Common myeloid progenitor, CD34-positive (primary cell): ENCODE measurements around the gene ARMS2.
A peak's percentile ranks its signal among the peaks of the same experiment; 100 is the strongest.

Source experiments
- CTCF ChIA-PET: fragments of 350-600 bp; sonication (Branson Sonifier 250); formaldehyde crosslinking; loops from one replicate; lab custom pipeline; 2021; ENCODE audit warnings: antibody characterized with exemption; lab: Charles Lee
- POLR2A ChIA-PET: fragments of 350-600 bp; sonication (Branson Sonifier 250); formaldehyde crosslinking; loops from one replicate; lab custom pipeline; 2021; ENCODE audit warnings: antibody characterized with exemption; lab: Charles Lee
- DNase-seq, 3 donors: peaks; one replicate each; pipeline versions ENCODE4 v3.0.0 to v3.0.0-alpha.2; 2013
- H3K27ac ChIP-seq, 2 experiments: 1 replicate in 1 of 2; 2 replicates in 1 of 2; pipeline ENCODE4 v1.7.0; 2013; ENCODE audit warnings: inconsistent platforms in 2 of 2, low read length in 2 of 2, mild to moderate bottlenecking in 2 of 2, low read depth in 1 of 2, moderate library complexity in 1 of 2; ENCODE audit not compliant: severe bottlenecking in 2 of 2, insufficient read depth in 1 of 2, poor library complexity in 1 of 2
- H3K27me3 ChIP-seq, 5 experiments: replicated peaks in 2 of 5; 1 replicate in 3 of 5; 2 replicates in 2 of 5; pipeline versions ENCODE4 v1.6.1 to v1.7.0; 2013; ENCODE audit warnings: low read length in 4 of 5, mild to moderate bottlenecking in 2 of 5, moderate library complexity in 2 of 5, inconsistent platforms in 1 of 5; ENCODE audit not compliant: insufficient read depth in 5 of 5, control insufficient read depth in 4 of 5
- H3K36me3 ChIP-seq, 4 experiments: 1 replicate in 2 of 4; 2 replicates in 2 of 4; pipeline versions ENCODE4 v1.6.1 to v1.7.0; 2013; ENCODE audit warnings: low read length in 3 of 4, control low read depth in 1 of 4, mild to moderate bottlenecking in 1 of 4; ENCODE audit not compliant: control insufficient read depth in 4 of 4, insufficient read depth in 4 of 4
- H3K4me1 ChIP-seq, 4 experiments: 1 replicate in 3 of 4; 2 replicates in 1 of 4; pipeline versions ENCODE4 v1.6.1 to v1.7.1; 2013; ENCODE audit warnings: low read length in 3 of 4, mild to moderate bottlenecking in 3 of 4, control low read depth in 1 of 4, inconsistent platforms in 1 of 4, moderate library complexity in 1 of 4; ENCODE audit not compliant: control insufficient read depth in 4 of 4, insufficient read depth in 4 of 4; ENCODE audit errors: control extremely low read depth in 1 of 4
- H3K4me3 ChIP-seq, 7 experiments: 1 replicate in 4 of 7; 2 replicates in 3 of 7; pipeline versions ENCODE4 v1.5.1 to v1.7.0; 2013; ENCODE audit warnings: mild to moderate bottlenecking in 7 of 7, low read length in 6 of 7, moderate library complexity in 6 of 7, inconsistent platforms in 2 of 7, low read depth in 2 of 7, control low read depth in 1 of 7; ENCODE audit not compliant: insufficient read depth in 4 of 7, control insufficient read depth in 1 of 7; ENCODE audit errors: extremely low read depth in 1 of 7
- H3K9me3 ChIP-seq, 5 experiments: 1 replicate in 4 of 5; 2 replicates in 1 of 5; pipeline versions ENCODE4 v1.6.1 to v1.7.1; 2013; ENCODE audit warnings: low read length in 4 of 5, mild to moderate bottlenecking in 2 of 5, inconsistent platforms in 1 of 5, low read depth in 1 of 5, moderate library complexity in 1 of 5; ENCODE audit not compliant: control insufficient read depth in 4 of 5, insufficient read depth in 2 of 5; ENCODE audit errors: control extremely low read depth in 1 of 5
- WGBS: methylation state at CpG from one replicate; pipeline ENCODE4 v1.1.5; 2013; ENCODE audit not compliant: insufficient coverage; 5-methylcytosine and 5-hydroxymethylcytosine counted together

The ARMS2 gene

GRCh38 chr10:122469848-122470247, 15.4 kb downstream of the ARMS2 start:
- 85% methylated on average over 3 of the region's 4 CpGs for WGBS

DNA sequence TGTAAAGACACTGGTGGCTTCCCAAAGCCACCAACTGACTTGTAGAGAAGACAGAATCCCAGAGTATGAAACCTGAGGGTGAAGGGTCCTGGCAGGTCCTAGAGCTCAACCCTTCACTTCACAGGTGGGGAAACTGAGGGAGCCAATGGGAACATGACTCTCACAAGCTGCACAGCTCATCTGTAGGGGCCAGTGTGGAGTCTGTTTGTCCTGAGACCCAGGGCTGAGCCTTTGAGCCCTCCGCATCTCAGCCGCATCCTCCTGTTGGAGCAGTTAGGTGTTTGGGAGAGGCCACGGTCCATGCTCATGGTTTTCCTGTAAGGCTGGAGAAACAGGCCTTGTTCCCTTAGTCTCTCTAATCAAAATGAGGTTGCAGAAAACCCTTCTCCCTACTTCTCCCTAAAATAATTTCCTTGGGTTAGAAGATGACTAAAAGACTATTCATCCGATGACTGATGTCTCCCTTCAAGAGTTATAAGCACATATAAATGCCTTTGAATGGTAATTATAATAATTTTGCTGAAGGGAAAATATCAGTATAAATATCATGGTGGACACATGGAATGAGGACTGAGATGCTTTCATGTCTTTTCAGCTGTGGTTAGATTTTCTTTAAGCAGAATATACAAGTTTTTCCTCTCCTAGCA, 17.2 kb downstream of the ARMS2 start:
- POLR2A ChIA-PET = no interaction called here

More at GRCh38 chr10:122469848-122470247, 15.4 kb downstream of the ARMS2 start:
- Histone ChIP-seq H3K27ac (no peak overlapping the region), H3K9me3 (no peaks in the 10 kb centered on the region), H3K27me3 (peaks cover 3 to 88% (median 21%) of the 10 kb centered on the region in 5 experiments), H3K4me1 (peaks cover 0 to 8% (median 0%) of the 10 kb centered on the region in 4 experiments), H3K36me3 (no peaks in the 10 kb centered on the region), H3K4me3 (no peak overlapping the region)
- CTCF ChIA-PET = no interaction called here
- POLR2A ChIA-PET = no interaction called here
- no peak for DNase-seq

GRCh38 chr10:122473116-122473515, 18.7 kb downstream of the ARMS2 start:
- WGBS = 91% methylated on average over 5 of the region's 8 CpGs
- H3K4me1 ChIP-seq = peaks cover 0 to 8% (median 0%) of the 10 kb centered on the region in 4 experiments
- POLR2A ChIA-PET = no interaction called here
- DNase-seq = no peak
- no peaks in the 10 kb centered on the region for H3K9me3 ChIP-seq
- H3K27me3 ChIP-seq = peaks cover 3 to 73% (median 20%) of the 10 kb centered on the region in 5 experiments
- CTCF ChIA-PET = interaction anchor here (1.1 to 1.3 kb wide), 3 partner anchors 90 to 176 kb away, joined by 3 to 4 read pairs (median 3); no protein-coding TSS in a partner anchor
- H3K36me3 ChIP-seq = no peaks in the 10 kb centered on the region
- no peak overlapping the region for H3K27ac ChIP-seq
- H3K4me3 ChIP-seq = no peak overlapping the region

More for the DNA sequence above, 17.2 kb downstream of the ARMS2 start:
- no peak for DNase-seq
- H3K27me3 ChIP-seq = peaks cover 3 to 88% (median 21%) of the 10 kb centered on the region in 5 experiments
- peaks cover 0 to 8% (median 0%) of the 10 kb centered on the region in 4 experiments for H3K4me1 ChIP-seq
- no peaks in the 10 kb centered on the region for H3K36me3 ChIP-seq
- WGBS = no CpG with 5 or more reads among the region's 4 CpGs
- H3K4me3 ChIP-seq = no peak overlapping the region
- CTCF ChIA-PET = interaction anchor here (1.1 kb wide), 1 partner anchor 174 kb away, joined by 3 read pairs; no protein-coding TSS in a partner anchor
- H3K27ac ChIP-seq = no peak overlapping the region
- H3K9me3 ChIP-seq = no peaks in the 10 kb centered on the region

DNA sequence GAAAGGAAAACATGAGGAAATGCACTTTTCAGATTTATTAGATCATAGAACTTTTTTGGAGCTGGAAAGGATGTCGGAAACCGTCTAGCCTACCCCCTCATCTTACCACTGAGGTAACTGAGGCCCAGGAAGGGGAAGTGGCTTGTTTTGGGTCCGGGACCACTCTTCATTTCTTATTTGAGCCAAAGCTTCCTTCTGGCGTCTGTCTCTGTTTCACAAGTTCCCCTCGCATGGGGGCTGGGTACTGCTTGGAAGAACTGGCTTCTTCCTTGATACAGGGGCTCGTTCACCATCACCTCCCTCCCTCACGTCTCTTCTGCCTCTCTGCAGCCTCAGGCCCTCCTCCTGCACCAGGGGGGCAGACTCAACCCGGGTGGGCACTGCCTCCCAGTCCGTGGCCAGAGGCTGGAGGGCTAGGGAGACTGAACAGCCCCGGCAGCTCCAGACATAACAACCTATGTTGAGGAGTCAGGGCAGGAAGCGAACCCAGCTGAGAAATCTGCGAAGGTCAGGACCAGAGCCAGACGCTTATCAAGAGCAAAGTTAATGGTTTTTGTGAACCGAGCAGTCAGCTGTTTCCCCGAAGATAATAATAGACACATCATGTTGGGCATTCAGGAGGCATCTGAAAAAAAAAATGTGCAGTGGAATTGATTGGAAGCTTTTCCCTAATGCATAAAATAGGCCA, 19.8 kb downstream of the ARMS2 start:
- no peaks in the 10 kb centered on the region for H3K9me3 ChIP-seq
- H3K4me3 ChIP-seq = peak overlapping the region in 1 of 7 experiments; percentile 28
- DNase-seq = peak; percentile 30 to 75 (median 56)
- peaks cover 3 to 62% (median 23%) of the 10 kb centered on the region in 5 experiments for H3K27me3 ChIP-seq
- ChIA-PET POLR2A (no interaction called here), CTCF (interaction anchor here (1.2 kb wide), 1 partner anchor 175 kb away, joined by 4 read pairs; no protein-coding TSS in a partner anchor)
- WGBS = under 1% methylated on average over 13 of the region's 15 CpGs
- H3K4me1 ChIP-seq = peaks cover 0 to 8% (median 0%) of the 10 kb centered on the region in 4 experiments
- H3K36me3 ChIP-seq = no peaks in the 10 kb centered on the region
- no peak overlapping the region for H3K27ac ChIP-seq

- CTCF ChIA-PET = no interaction called here
- POLR2A ChIA-PET = no interaction called here
- peaks cover 3 to 60% (median 23%) of the 10 kb centered on the region in 5 experiments for H3K27me3 ChIP-seq
- no peaks in the 10 kb centered on the region for H3K9me3 ChIP-seq
- no peaks in the 10 kb centered on the region for H3K36me3 ChIP-seq
- no peak overlapping the region for H3K27ac ChIP-seq
- peaks cover 0 to 8% (median 0%) of the 10 kb centered on the region in 4 experiments for H3K4me1 ChIP-seq
- no peak overlapping the region for H3K4me3 ChIP-seq
- 76% methylated on average over 8 of the region's 12 CpGs for WGBS
- DNase-seq = no peak
These were observed 20.6 kb downstream of the ARMS2 start for GRCh38 chr10:122475100-122475499.

DNA sequence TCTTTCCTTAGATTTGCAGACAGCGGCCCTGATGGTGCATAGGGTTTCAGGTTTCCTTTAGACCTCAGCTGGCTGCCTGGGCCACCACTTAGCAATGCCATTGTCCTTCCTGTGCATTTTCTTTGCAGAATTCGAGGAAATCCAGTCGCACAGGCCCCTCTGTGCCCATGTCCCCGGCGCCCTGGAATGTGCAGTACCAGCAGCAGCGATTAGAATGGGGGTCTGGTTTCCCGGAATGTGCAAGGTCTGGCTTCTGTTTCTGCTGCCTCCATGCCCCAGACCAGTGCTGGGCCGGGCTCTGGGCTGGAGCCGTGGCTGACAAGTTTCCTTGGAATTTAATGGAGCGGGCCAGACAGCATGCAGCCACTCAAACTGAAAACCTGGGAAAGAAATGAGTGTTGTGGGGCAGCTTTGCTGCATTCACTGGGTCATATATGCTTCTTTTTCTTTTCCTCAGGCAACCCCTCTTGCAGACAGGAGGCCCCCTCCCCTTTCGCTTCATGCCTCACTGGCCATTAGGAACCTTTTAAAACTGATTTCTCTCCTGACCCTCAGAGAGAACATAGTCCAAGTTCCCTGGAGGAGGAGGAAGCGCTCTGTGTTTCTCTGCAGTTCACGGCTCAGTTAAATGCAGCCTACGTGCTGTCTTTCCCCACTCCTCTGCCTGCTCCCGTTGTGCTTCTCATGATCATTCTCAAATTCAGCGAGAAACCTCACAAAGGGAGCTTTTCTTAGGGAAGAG, 21.3 kb downstream of the ARMS2 start:
- Histone ChIP-seq H3K4me1 (peaks cover 0 to 8% (median 0%) of the 10 kb centered on the region in 4 experiments), H3K27me3 (peaks cover 3 to 54% (median 22%) of the 10 kb centered on the region in 5 experiments), H3K27ac (no peak overlapping the region), H3K9me3 (no peaks in the 10 kb centered on the region), H3K4me3 (no peak overlapping the region), H3K36me3 (no peaks in the 10 kb centered on the region)
- WGBS = 91% methylated on average over 13 of the region's 16 CpGs
- ChIA-PET CTCF (interaction anchor here (0.6 kb wide), 1 partner anchor 22 kb away, joined by 3 read pairs; no protein-coding TSS in a partner anchor), POLR2A (no interaction called here)
- no peak for DNase-seq
